Panc1 (cell line): Measurements from ENCODE around the gene ARHGEF12.

Source experiments
- CTCF ChIP-seq: fragments of 450-650 bp; IDR thresholded peaks from 2 replicates; pipeline ENCODE4 v1.5.1; 2017; ENCODE audit warnings: mild to moderate bottlenecking
- POLR2AphosphoS5 ChIP-seq: IDR thresholded peaks from 2 replicates; pipeline ENCODE4 v1.6.1; 2012; ENCODE audit warnings: mild to moderate bottlenecking, low read depth, low read length, moderate library complexity

GRCh38 chr11:120343429-120343828 lies 7.2 kb downstream of the ARHGEF12 start:
- TF ChIP-seq CTCF, result no peak
- TF ChIP-seq POLR2AphosphoS5, result no peak
